GM12874 (cell line): ENCODE data around the gene CPA5.

Experiments
- CTCF ChIP-seq: IDR thresholded peaks from 2 replicates; pipeline ENCODE4 v1.5.1; 2011; ENCODE audit warnings: low read depth, mild to moderate bottlenecking, control low read depth, low read length, moderate library complexity; ENCODE audit not compliant: insufficient read depth

CPA5 gene

GRCh38 chr7:130383187-130383980 is 38.8 kb downstream of the CPA5 start:
- TF ChIP-seq CTCF, result no peak

GRCh38 chr7:130384371-130384801 is 39.8 kb downstream of the CPA5 start:
- TF ChIP-seq CTCF, result no peak

- no peak for TF ChIP-seq CTCF
Measured at GRCh38 chr7:130384841-130385599, 40.4 kb downstream of the CPA5 start.

GRCh38 chr7:130385600-130386066 is 41.0 kb downstream of the CPA5 start:
- TF ChIP-seq CTCF, result no peak

- TF ChIP-seq CTCF, result no peak
Measured at GRCh38 chr7:130386876-130387275, 42.3 kb downstream of the CPA5 start.

- no peak for TF ChIP-seq CTCF
Measured at GRCh38 chr7:130387306-130387627, 42.7 kb downstream of the CPA5 start.

- TF ChIP-seq CTCF, result no peak
Measured at GRCh38 chr7:130387628-130388403, 43.2 kb downstream of the CPA5 start.
